Renal cortical epithelial cell (primary cell): ENCODE measurements around the gene MTNR1B. TPM values are rescaled to one million over a fixed set of nuclear protein-coding genes. Genes with fewer than 3 reads are reported as not detected.

Source experiments
- total RNA-seq: library from RNA; depleted of rRNA; stranded (reverse); fragments of >200 nt; gene quantifications from 2 replicates; pipeline ENCODE4 v1.2.3, GENCODE V29; 2014

MTNR1B gene
- total RNA-seq, 1 donor from 2014 or later, result not detected

Other genes starting within 250 kb of the MTNR1B start
- gene SLC36A4, start 228.3 kb downstream of the MTNR1B start, total RNA-seq, result 11.1 and 13.2 TPM in 2 replicates